Hepatocyte (in vitro differentiated cells): ENCODE results near the gene CSTF3.

Source experiments
- EZH2 ChIP-seq: fragments of 200-600 bp; sonication (generic); IDR thresholded peaks from 2 replicates; pipeline ENCODE4 v1.6.1; 2016; ENCODE audit warnings: antibody characterized with exemption, mild to moderate bottlenecking, borderline replicate concordance
- EZH2phosphoT487 ChIP-seq: fragments of 200-600 bp; sonication (generic); IDR thresholded peaks from one replicate; pipeline ENCODE4 v1.6.1; 2018; ENCODE audit warnings: antibody characterized with exemption, mild to moderate bottlenecking, low read depth, moderate library complexity; ENCODE audit not compliant: unreplicated experiment, severe bottlenecking
- TF ChIP-seq, protein P1 (sequence below): fragments of 200-600 bp; sonication (generic); IDR thresholded peaks from 2 replicates; pipeline ENCODE4 v1.5.1; 2016; ENCODE audit warnings: antibody characterized with exemption, mild to moderate bottlenecking; ENCODE audit not compliant: poor library complexity

- TF ChIP-seq, protein P1, sequence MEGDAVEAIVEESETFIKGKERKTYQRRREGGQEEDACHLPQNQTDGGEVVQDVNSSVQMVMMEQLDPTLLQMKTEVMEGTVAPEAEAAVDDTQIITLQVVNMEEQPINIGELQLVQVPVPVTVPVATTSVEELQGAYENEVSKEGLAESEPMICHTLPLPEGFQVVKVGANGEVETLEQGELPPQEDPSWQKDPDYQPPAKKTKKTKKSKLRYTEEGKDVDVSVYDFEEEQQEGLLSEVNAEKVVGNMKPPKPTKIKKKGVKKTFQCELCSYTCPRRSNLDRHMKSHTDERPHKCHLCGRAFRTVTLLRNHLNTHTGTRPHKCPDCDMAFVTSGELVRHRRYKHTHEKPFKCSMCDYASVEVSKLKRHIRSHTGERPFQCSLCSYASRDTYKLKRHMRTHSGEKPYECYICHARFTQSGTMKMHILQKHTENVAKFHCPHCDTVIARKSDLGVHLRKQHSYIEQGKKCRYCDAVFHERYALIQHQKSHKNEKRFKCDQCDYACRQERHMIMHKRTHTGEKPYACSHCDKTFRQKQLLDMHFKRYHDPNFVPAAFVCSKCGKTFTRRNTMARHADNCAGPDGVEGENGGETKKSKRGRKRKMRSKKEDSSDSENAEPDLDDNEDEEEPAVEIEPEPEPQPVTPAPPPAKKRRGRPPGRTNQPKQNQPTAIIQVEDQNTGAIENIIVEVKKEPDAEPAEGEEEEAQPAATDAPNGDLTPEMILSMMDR, result no peak
- TF ChIP-seq EZH2phosphoT487 (no peak), EZH2 (no peak)
Observed at GRCh38 chr11:33086017-33086416, 75.3 kb downstream of the CSTF3 start.
